ENCODE data around the gene BACH2.
"Not testable (repeated sequence)": the region's sequence is repeated elsewhere in the genome, so short reads cannot be mapped to it uniquely, and the experiment has no call there.

BACH2 gene

GRCh38 chr6:90298459-90299053 is 1.9 kb upstream of the BACH2 start:
- DNase-seq: no peak

DNA sequence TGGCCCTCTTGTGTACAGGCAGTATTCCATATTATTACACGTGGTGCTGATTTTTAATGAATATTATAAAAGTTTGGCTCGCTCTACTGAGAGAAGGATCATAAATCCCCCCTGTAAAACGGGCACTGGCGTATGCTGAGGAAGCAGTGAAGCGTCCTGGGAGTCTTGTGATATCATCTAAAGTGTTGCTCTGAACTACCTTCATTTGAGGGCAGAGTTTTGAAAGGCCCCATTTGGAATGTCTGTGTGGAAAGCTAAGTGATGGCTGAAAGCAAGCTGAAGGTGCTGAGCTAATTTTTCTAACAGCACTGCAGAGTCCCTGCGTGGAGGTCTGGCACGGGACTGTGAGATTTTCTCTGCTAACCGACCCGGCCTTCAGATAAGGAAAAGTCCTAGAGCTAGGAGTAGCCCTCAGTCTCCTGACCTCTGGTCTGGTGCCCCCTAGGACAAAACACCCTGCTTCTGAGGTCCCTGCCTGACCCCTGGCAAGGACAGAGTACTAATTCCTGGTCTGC is 1.3 kb upstream of the BACH2 start:
- DNase-seq: no peak

GRCh38 chr6:90297115-90297866 is 648 bp upstream of the BACH2 start:
- DNase-seq: no peak

DNA sequence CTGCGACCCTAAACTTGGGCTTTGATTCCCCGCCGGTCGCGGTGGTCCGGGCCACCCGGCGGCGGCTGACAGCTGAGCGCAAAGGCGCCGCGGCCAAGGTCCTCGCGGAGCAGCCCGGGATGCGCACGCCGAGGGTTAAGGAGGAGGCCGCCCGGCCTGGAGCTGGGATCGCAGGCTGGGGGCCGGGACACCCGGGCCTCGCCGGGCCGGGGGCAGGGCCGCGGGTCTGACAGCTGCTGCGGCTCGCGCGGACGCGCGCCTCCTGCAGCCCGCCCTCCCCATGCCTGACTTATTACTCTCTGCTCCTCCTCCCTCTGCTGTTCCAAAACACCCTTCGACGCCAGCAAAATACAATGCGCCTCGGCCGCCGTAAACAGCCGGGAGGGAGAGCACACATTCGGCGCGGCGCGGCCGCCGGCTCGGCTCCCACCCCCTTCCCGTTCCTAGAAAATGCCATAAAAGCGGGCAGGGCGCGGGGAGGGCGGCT is 746 bp downstream of the BACH2 start:
- DNase-seq: no peak

- no peak for DNase-seq
These were observed 1.4 kb downstream of the BACH2 start for GRCh38 chr6:90294989-90295853.

- DNase-seq: no peak
These were observed 2.0 kb downstream of the BACH2 start for GRCh38 chr6:90294614-90294988.

GRCh38 chr6:90294008-90294511 is 2.6 kb downstream of the BACH2 start:
- DNase-seq: no peak

DNA sequence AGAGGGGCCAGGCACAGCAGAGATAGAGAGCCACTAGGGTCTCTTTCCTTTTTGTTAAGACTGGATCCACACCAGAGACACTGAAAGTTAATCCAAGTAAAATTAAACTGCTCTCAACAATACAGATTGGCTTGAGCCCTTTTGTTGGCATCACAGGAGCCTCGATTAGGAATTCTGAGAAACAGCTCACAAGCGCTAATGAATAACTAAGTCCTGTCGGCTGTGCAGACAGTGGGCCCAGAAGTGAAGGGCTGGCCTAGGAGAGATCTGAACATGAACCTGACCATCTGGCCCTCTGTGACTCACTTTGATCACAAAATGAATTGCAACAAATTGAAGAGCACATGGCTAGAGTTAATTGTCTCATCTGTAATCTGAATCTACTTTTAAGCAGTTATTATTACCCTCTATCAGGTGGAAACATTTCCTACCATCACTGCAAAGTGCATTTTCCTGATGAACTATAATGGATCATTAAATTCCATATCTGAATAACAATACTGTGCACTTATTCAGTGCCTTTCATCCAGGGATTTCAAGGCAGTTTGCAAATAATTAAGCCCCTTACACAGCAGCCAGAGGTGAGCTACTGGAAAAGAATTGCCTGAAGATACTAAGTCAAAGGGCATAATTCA is 3.2 kb downstream of the BACH2 start:
- DNase-seq: no peak

DNA sequence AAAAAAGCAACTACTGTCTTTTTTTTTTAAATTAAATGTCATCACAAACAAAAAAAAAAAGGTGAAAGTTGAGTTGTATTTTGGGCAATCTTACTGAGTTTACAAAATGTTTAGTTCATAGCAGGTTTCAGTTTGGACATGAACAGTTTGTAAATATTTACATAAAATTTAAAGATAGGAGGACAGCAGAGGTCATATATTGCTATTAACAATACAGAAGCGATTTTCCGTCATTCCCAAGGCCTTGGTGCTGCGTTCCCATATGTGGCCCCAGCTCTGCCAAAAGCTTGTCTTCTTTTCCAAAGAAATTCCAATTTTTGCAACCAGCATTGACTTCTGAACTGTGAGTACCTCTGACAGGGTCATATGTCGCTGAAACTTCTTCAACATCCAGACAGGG is 5.1 kb downstream of the BACH2 start:
- DNase-seq: no peak

GRCh38 chr6:90290811-90291420 is 5.7 kb downstream of the BACH2 start:
- DNase-seq: no peak

DNA sequence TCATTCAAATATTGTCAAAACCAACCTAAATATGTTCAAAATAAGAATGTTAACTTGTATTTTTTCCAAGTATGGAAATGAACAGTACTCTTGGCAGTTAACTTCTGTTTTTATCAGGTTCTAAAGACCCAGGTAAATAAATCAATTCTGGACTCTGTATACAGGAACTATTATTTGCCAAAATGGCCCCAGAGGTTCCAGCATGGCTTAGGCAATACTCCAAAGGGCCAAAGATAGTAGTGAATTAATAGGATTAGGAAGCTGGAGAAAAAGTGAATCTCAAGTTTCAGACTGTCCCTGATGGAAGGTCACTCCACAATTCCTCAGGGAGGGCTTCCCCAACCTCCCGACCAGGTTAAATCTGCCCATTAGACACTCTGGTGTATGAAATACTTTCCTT is 6.7 kb downstream of the BACH2 start:
- no peak for DNase-seq

- DNase-seq: no peak
These were observed 8.2 kb downstream of the BACH2 start for GRCh38 chr6:90288404-90288803.

- no peak for DNase-seq
These were observed 9.7 kb downstream of the BACH2 start for GRCh38 chr6:90286884-90287488.

- no peak for DNase-seq
These were observed 10.8 kb downstream of the BACH2 start for GRCh38 chr6:90285611-90286381.

- no peak for DNase-seq
These were observed 11.6 kb downstream of the BACH2 start for GRCh38 chr6:90285042-90285481.

GRCh38 chr6:90284236-90285041 is 12.2 kb downstream of the BACH2 start:
- no peak for DNase-seq

- not testable (repeated sequence) for DNase-seq
These were observed 14.4 kb downstream of the BACH2 start for GRCh38 chr6:90282265-90282664.

DNA sequence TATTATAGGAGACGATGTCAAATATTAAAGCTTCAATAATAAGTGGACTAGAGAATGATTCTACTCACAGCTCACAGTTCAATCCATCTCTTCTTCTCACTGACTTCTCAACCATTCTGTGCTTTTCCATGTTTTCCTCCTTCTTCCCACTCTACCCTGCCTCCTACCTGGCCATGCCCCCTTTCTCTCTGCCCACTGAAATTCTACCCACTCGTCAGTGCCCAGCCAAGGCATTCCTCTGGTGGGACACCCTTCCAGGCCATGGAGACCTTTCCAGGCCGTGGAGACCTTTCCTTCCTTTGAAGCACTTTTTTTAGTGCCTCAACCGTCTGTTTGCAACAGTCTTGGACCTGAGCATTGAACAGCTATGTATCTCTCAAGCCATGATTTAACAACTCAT is 18.5 kb downstream of the BACH2 start:
- no peak for DNase-seq

DNA sequence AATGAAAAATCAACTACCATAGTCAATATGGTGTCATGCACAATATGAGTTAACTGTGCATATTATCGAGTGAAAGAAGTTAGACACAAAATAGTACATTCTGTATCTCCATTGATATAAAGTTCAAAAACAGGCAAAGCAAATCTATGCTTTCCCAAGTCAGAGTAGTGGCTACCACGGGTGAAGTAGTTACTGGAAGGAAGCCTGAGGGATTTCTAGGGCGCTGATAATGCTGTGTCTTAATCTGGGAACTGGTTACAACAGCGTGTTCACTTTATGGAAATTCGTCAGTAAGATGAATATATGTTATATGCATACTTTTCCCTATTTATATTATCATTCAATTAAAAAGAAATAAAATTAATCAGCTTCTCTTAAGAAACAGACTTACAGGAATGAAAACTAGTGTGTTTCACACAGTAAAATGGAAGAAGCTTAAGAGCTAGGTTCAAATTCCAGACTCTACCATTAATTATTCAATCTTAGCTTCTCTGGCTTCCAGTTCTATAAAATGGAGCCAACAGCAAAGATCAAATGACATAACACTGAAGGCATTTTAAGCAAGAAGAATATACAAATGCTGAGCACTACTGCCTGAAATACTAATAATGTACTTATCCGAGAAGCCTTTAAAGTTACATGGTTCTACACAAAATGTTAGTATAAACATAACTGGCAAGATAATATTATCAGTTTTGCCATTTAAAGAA is 19.2 kb downstream of the BACH2 start:
- no peak for DNase-seq
